Peyer's patch (tissue), 4 donors: ENCODE data around the gene MRPL48.

Experiments
- CTCF ChIP-seq, 6 experiments: fragments of 450-650 bp in 4 of 6; fragments of 200-600 bp in 2 of 6; sonication (generic) in 1 of 6; IDR thresholded peaks; one replicate each; pipeline ENCODE4 v1.5.1; 2017 to 2019; ENCODE audit warnings: antibody characterized with exemption in 6 of 6, mild to moderate bottlenecking in 3 of 6, moderate library complexity in 1 of 6
- POLR2A ChIP-seq, 2 donors: fragments of 450-650 bp; IDR thresholded peaks; one replicate each; pipeline ENCODE4 v1.5.1; 2017; ENCODE audit warnings: antibody characterized with exemption in 2 of 2, mild to moderate bottlenecking in 2 of 2, moderate library complexity in 2 of 2

DNA sequence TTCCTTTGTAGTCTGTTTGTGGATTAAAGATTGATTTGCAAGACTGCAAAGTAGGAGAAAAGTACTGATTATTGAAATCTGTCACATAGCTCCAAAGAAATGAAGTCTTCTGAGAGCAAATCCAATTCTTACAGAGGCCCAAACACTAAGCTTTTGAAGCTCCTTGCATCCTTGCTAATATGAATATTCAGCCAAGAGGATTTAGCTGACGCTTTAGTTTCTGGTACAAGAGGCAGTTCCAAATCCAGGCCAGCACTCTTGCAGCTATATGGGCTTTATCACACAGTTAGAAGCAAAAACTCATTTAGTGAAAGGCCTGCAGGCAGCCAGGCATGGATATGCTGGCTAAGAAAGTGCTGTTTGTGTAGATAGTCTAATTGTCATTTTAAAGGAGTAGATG is 101.9 kb downstream of the MRPL48 start:
- TF ChIP-seq POLR2A (IDR thresholded peaks at IDR 0.05) (no peak), CTCF (IDR thresholded peaks at IDR 0.05) (no peak)
